Right lung (tissue), 5 donors: ENCODE results near the gene PML. TPM values are rescaled to one million over a fixed set of nuclear protein-coding genes. Genes with fewer than 3 reads are reported as not detected.
"Not testable (repeated sequence)": the region's sequence is repeated elsewhere in the genome, so short reads cannot be mapped to it uniquely, and the experiment has no call there.

Experiments
- DNase-seq, 2 donors: peaks; one replicate each; pipeline ENCODE4 v3.0.0-alpha.2; 2013
- polyA plus RNA-seq, 5 donors: library from polyadenylated mRNA; unstranded; fragments of 120-200 nt; gene quantifications; one replicate each; pipeline versions ENCODE4 v1.2.1 to v1.2.3, GENCODE V29; 2013; ENCODE audit warnings: inconsistent platforms in 1 of 5, low replicate concordance in 1 of 5; ENCODE audit not compliant: insufficient read length in 5 of 5, insufficient read depth in 1 of 5

Gene PML
- polyA plus RNA-seq, 5 donors = 30.7 to 54.1 (median 43.0) TPM

GRCh38 chr15:74037171-74038117, 42.9 kb downstream of the PML start:
- no peak for DNase-seq

- DNase-seq = no peak
These were observed 44.5 kb downstream of the PML start for GRCh38 chr15:74038707-74039655.

GRCh38 chr15:74039656-74040010, 45.1 kb downstream of the PML start:
- no peak for DNase-seq

GRCh38 chr15:74040109-74040850, 45.8 kb downstream of the PML start:
- peak in 1 of 2 donors; percentile 52 for DNase-seq

GRCh38 chr15:74041311-74041756, 46.8 kb downstream of the PML start:
- no peak for DNase-seq

- DNase-seq = no peak
These were observed 47.4 kb downstream of the PML start for GRCh38 chr15:74041777-74042435.

GRCh38 chr15:74042603-74043424, 48.3 kb downstream of the PML start:
- DNase-seq = no peak

- DNase-seq = no peak
These were observed 49.1 kb downstream of the PML start for GRCh38 chr15:74043425-74044266.

GRCh38 chr15:74044267-74045110, 50.0 kb downstream of the PML start:
- no peak for DNase-seq

GRCh38 chr15:74045184-74045583, 50.7 kb downstream of the PML start:
- no peak for DNase-seq

GRCh38 chr15:74045636-74046274, 51.2 kb downstream of the PML start:
- no peak for DNase-seq

GRCh38 chr15:74046275-74046674, 51.8 kb downstream of the PML start:
- no peak for DNase-seq

- no peak for DNase-seq
These were observed 55.6 kb downstream of the PML start for GRCh38 chr15:74050127-74050526.

GRCh38 chr15:74050556-74051234, 56.2 kb downstream of the PML start:
- DNase-seq = no peak

- not testable (repeated sequence) for DNase-seq
These were observed 58.0 kb downstream of the PML start for GRCh38 chr15:74052271-74053260.

GRCh38 chr15:74053517-74053916, 59.0 kb downstream of the PML start:
- DNase-seq = no peak
